G401.6 (cell line): ENCODE results near the gene AFG1L.
A peak's percentile ranks its signal among the peaks of the same experiment; 100 is the strongest.
"Not testable (repeated sequence)": the region's sequence is repeated elsewhere in the genome, so short reads cannot be mapped to it uniquely, and the experiment has no call there.

Experiments
- FAIRE-seq: peaks from 2 replicates; lab custom pipeline; 2012; peaks lifted over from hg19 to GRCh38; lab: Jason Lieb, UNC

Gene AFG1L

GRCh38 chr6:108523697-108524096 lies 228.8 kb downstream of the AFG1L start:
- FAIRE-seq = no peak

GRCh38 chr6:108524528-108525248 lies 229.8 kb downstream of the AFG1L start:
- FAIRE-seq = no peak

GRCh38 chr6:108526739-108527174 lies 231.9 kb downstream of the AFG1L start:
- peak; percentile 73 for FAIRE-seq

- FAIRE-seq = no peak
Observed at GRCh38 chr6:108528878-108529277, 234.0 kb downstream of the AFG1L start.

GRCh38 chr6:108531332-108531731 lies 236.5 kb downstream of the AFG1L start:
- no peak for FAIRE-seq

- no peak for FAIRE-seq
Observed at GRCh38 chr6:108535114-108535742, 240.4 kb downstream of the AFG1L start.

- not testable (repeated sequence) for FAIRE-seq
Observed at GRCh38 chr6:108535920-108536535, 241.2 kb downstream of the AFG1L start.

- FAIRE-seq = peak; percentile 94
Observed at GRCh38 chr6:108541843-108542759, 247.2 kb downstream of the AFG1L start.

GRCh38 chr6:108543175-108543940 lies 248.5 kb downstream of the AFG1L start:
- no peak for FAIRE-seq

- no peak for FAIRE-seq
Observed at GRCh38 chr6:108544606-108545005, 249.8 kb downstream of the AFG1L start.

GRCh38 chr6:108546079-108547049 lies 251.5 kb downstream of the AFG1L start:
- no peak for FAIRE-seq

- no peak for FAIRE-seq
Observed at GRCh38 chr6:108549241-108549640, 254.4 kb downstream of the AFG1L start.

- FAIRE-seq = no peak
Observed at GRCh38 chr6:108549741-108550140, 254.9 kb downstream of the AFG1L start.

GRCh38 chr6:108550256-108550655 lies 255.4 kb downstream of the AFG1L start:
- no peak for FAIRE-seq

- no peak for FAIRE-seq
Observed at GRCh38 chr6:108555399-108556052, 260.7 kb downstream of the AFG1L start.

- no peak for FAIRE-seq
Observed at GRCh38 chr6:108556250-108556649, 261.4 kb downstream of the AFG1L start.

- no peak for FAIRE-seq
Observed at GRCh38 chr6:108556866-108557493, 262.1 kb downstream of the AFG1L start.

GRCh38 chr6:108557494-108558371 lies 262.9 kb downstream of the AFG1L start:
- FAIRE-seq = no peak
